K562 treated with DMSO at 1 percent for 12 hours (cell line): ENCODE measurements around the gene OR51L1. TPM values are rescaled to one million over a fixed set of nuclear protein-coding genes. Genes with fewer than 3 reads are reported as not detected.

Experiments
- total RNA-seq: library from RNA; unstranded; fragments of 300-600 nt; gene quantifications from 2 replicates; pipeline ENCODE4 v1.2.3, GENCODE V29; 2022; ENCODE audit not compliant: insufficient read depth

Gene OR51L1
- not detected in 2 replicates for total RNA-seq

GRCh38 chr11:4994551-4994950 lies at the start of gene OR51L1:
OR51L1 (plus strand) TSS chr11:4994851; CDS start chr11:4998983, 4,132 bp downstream.

GRCh38 chr11:4947505-4947904 lies 47.1 kb upstream of the OR51L1 start, which contains the start of gene OR51A4:
OR51A4 (minus strand) TSS chr11:4947605; CDS start chr11:4947100, 505 bp downstream.

GRCh38 chr11:4955613-4956012 lies 39.0 kb upstream of the OR51L1 start, which contains the start of gene OR51A2:
OR51A2 (minus strand) TSS chr11:4955713; CDS start chr11:4955713, 0 bp downstream.

GRCh38 chr11:5046226-5046625 lies 51.6 kb downstream of the OR51L1 start, which contains the start of gene OR52J3:
OR52J3 (plus strand) TSS chr11:5046526; CDS start chr11:5046526, 0 bp downstream.

Other genes with a start within 250 kb of the OR51L1 start
- gene OR51F1, start 224.9 kb upstream of the OR51L1 start, total RNA-seq, result not detected in 2 replicates
- not detected in 2 replicates for gene OR52R1, start 190.5 kb upstream of the OR51L1 start, total RNA-seq
- not detected in 2 replicates for gene OR51F2, start 173.5 kb upstream of the OR51L1 start, total RNA-seq
- gene OR51S1, start 145.6 kb upstream of the OR51L1 start, total RNA-seq, result not detected in 2 replicates
- gene OR51T1, start 113.0 kb upstream of the OR51L1 start, total RNA-seq, result not detected in 2 replicates
- not detected in 2 replicates for gene OR51A7, start 91.1 kb upstream of the OR51L1 start, total RNA-seq
- not detected in 2 replicates for gene OR51G2, start 75.5 kb upstream of the OR51L1 start, total RNA-seq
- gene OR51G1, start 70.5 kb upstream of the OR51L1 start, total RNA-seq, result not detected in 2 replicates
- not detected in 2 replicates for gene OR51A4, start 47.2 kb upstream of the OR51L1 start, total RNA-seq
- not detected in 2 replicates for gene OR51A2, start 39.1 kb upstream of the OR51L1 start, total RNA-seq
- not detected in 2 replicates for gene OR52J3, start 51.7 kb downstream of the OR51L1 start, total RNA-seq
- not detected in 2 replicates for gene OR52E2, start 64.8 kb downstream of the OR51L1 start, total RNA-seq
- gene OR52E1, start 74.7 kb downstream of the OR51L1 start, total RNA-seq, result not detected in 2 replicates
- 0.20 TPM in 1 of 2 replicates, not detected in the other for gene OR52A5, start 143.5 kb downstream of the OR51L1 start, total RNA-seq
- not detected in 2 replicates for gene OR52A1, start 159.9 kb downstream of the OR51L1 start, total RNA-seq
- not detected in 2 replicates for gene OR51V1, start 205.8 kb downstream of the OR51L1 start, total RNA-seq
- not detected in 2 replicates for gene HBB, start 232.2 kb downstream of the OR51L1 start, total RNA-seq
- gene HBD, start 239.6 kb downstream of the OR51L1 start, total RNA-seq, result 3.1 and 8.7 TPM in 2 replicates